WI38 (cell line): ENCODE results near the gene NIN.

ENCODE experiments used
- H3K4me3 ChIP-seq: 2 replicates; pipeline ENCODE4 v1.5.1; 2011; ENCODE audit warnings: low read depth, mild to moderate bottlenecking, control low read depth, low read length
- CTCF ChIP-seq: IDR thresholded peaks from 2 replicates; pipeline ENCODE4 v1.5.1; 2012; ENCODE audit warnings: low read depth, mild to moderate bottlenecking, control low read depth, low read length

The NIN gene

GRCh38 chr14:50795142-50795541, 35.8 kb downstream of the NIN start:
- TF ChIP-seq CTCF = no peak
- H3K4me3 ChIP-seq = no peak overlapping the region

DNA sequence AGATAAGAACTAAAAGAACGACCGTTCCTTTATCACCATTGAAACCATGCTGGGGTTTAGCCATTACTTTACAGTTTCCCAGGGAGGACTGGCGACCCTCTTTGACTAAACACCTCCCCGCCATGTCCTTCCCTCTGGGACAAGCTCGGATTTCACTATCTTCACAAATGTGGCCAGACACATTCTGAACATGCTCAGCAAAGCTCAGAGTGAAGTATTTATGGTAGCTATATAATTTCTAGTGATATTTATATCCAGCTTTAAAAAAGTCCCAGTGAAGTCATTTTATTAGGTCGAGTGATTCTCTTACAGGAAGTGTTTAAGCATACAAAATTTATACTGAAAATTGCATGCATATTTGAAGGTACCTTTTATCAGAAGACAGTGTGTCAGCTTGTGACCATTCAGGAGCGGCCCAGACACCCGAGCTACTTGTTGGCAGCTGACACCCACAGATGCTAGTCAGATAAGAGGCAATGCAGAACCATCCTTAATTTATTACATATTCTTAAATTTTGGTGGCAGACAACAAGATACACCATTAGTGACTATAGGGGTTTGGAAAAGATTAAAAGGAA, 36.8 kb downstream of the NIN start:
- H3K4me3 ChIP-seq = no peak overlapping the region
- TF ChIP-seq CTCF = no peak

GRCh38 chr14:50792634-50793068, 38.3 kb downstream of the NIN start:
- H3K4me3 ChIP-seq = no peak overlapping the region
- TF ChIP-seq CTCF = no peak

DNA sequence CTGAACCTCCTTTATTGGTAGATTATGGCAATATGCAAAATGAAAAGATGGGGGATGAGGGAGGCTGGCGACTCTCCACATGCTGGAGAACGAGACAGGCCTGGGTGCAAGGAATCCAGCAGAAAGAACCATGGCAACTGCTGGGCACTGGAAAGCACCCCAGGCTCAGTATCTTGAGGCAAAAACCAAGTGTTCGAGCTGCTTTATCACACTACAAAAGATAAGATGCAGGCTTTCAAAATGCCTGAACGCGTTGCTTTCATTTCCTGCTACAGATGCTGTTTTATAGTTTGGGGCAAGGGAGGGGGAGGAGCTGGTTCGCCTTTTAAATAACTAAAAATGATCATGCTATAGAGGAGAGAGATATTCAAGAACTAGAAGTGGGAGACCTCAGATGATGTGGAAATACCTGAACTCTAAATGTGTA, 38.9 kb downstream of the NIN start:
- no peak for TF ChIP-seq CTCF
- no peak overlapping the region for H3K4me3 ChIP-seq

GRCh38 chr14:50791201-50791600, 39.8 kb downstream of the NIN start:
- no peak overlapping the region for H3K4me3 ChIP-seq

DNA sequence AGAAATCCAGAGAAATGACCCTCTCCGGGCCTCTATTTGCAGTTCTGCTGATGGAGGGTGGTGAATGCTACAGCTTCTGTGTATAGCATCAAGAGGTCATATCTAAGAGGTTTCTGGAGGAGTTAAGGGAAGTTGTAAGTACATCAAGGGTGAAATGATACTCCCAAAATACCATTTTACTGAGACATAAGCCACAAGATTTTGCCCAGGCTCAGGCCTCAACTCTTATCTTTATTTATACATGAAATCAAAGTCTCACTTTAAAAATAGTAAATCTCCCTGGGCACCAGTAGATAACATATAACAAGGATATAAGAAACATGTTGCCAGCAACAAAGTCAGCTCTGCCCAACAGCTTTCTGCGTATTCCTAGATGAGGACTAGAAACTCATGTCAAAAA, 40.4 kb downstream of the NIN start:
- no peak for TF ChIP-seq CTCF
- H3K4me3 ChIP-seq = no peak overlapping the region

More at GRCh38 chr14:50791201-50791600, 39.8 kb downstream of the NIN start:
- TF ChIP-seq CTCF = no peak

GRCh38 chr14:50786751-50787464, 44.1 kb downstream of the NIN start:
- TF ChIP-seq CTCF = no peak
- H3K4me3 ChIP-seq = no peak overlapping the region
